Vagina (tissue), 2 donors: ENCODE results near the gene RNF144A. TPM values are rescaled to one million over a fixed set of nuclear protein-coding genes. Genes with fewer than 3 reads are reported as not detected.
"Not testable (repeated sequence)": the region's sequence is repeated elsewhere in the genome, so short reads cannot be mapped to it uniquely, and the experiment has no call there.

ENCODE experiments used
- DNase-seq, 2 donors: peaks; one replicate each; pipeline ENCODE4 v3.0.0-alpha.2; 2017; ENCODE audit errors: extremely low spot score in 2 of 2
- H3K27ac ChIP-seq: fragments of 200-600 bp; sonication (generic); one replicate; pipeline ENCODE4 v1.5.1; 2019
- H3K27me3 ChIP-seq: fragments of 200-600 bp; sonication (generic); one replicate; pipeline ENCODE4 v1.5.1; 2019
- H3K36me3 ChIP-seq, 2 donors: fragments of 200-600 bp; sonication (generic); one replicate each; pipeline ENCODE4 v1.5.1; 2017 to 2019
- H3K4me1 ChIP-seq: fragments of 200-600 bp; sonication (generic); one replicate; pipeline ENCODE4 v1.5.1; 2019
- H3K4me3 ChIP-seq, 2 donors: fragments of 200-600 bp; sonication (generic); 1 replicate in 1 of 2; 2 replicates in 1 of 2; pipeline ENCODE4 v1.5.1; 2016 to 2019
- H3K9me3 ChIP-seq: fragments of 200-600 bp; sonication (generic); one replicate; pipeline ENCODE4 v1.5.1; 2019
- POLR2A ChIP-seq, 2 donors: fragments of 450-650 bp; IDR thresholded peaks; one replicate each; pipeline ENCODE4 v1.6.1; 2017; ENCODE audit warnings: antibody characterized with exemption in 2 of 2, mild to moderate bottlenecking in 2 of 2, moderate library complexity in 2 of 2
- POLR2AphosphoS5 ChIP-seq, 2 donors: sonication (generic); formaldehyde crosslinking; IDR thresholded peaks; one replicate each; pipeline ENCODE4 v1.9.0; 2017; ENCODE audit warnings: antibody characterized with exemption in 2 of 2, mild to moderate bottlenecking in 2 of 2, low read depth in 1 of 2; ENCODE audit not compliant: insufficient read depth in 1 of 2
- intact Hi-C: fragments of 100-400 bp; cut with DNase I; formaldehyde crosslinking; loops from one replicate; pipeline ENCODE4 v1.15.1; 2023
- total RNA-seq: library from RNA; depleted of rRNA; stranded (reverse); fragments of >200 nt; gene quantifications from one replicate; pipeline ENCODE4 v1.2.3, GENCODE V29; 2016
- TF ChIP-seq, protein P1 (sequence below), 3 experiments: fragments of 450-650 bp in 2 of 3; fragments of 200-600 bp in 1 of 3; sonication (generic) in 1 of 3; IDR thresholded peaks; one replicate each; pipeline ENCODE4 v1.5.1; 2017 to 2019; ENCODE audit warnings: antibody characterized with exemption in 3 of 3, mild to moderate bottlenecking in 2 of 3, moderate library complexity in 2 of 3

Gene RNF144A
- total RNA-seq, 1 donor from 2014 or later, result 17.2 TPM

DNA sequence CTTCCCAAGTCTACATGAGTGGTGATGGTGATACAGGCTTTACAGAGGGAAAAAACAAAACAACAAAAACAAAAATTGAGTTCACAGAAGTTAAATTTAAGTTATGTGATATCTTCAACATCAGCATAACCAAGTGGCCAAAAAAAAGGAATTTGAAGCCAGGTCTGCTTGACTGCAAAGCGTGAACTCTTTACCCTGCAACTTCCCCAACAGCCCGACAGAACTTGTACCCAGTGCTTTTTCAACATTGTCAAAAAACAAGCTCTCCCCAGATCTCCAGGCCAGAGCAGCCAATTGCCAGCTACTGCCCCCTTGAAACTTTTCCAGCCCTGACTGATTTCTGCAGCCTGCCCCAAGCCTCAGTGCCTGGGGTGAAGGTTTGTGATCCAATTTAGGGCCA is 76.7 kb downstream of the RNF144A start:
- Histone ChIP-seq H3K4me3 (no peak overlapping the region), H3K9me3 (no peaks in the 10 kb centered on the region), H3K36me3 (no peaks in the 10 kb centered on the region), H3K4me1 (peaks cover 17% of the 10 kb centered on the region), H3K27me3 (no peaks in the 10 kb centered on the region), H3K27ac (no peak overlapping the region)
- intact Hi-C loops, result no loop called here
- no peak for DNase-seq
- TF ChIP-seq POLR2A (IDR thresholded peaks at IDR 0.05) (no peak), POLR2AphosphoS5 (IDR thresholded peaks at IDR 0.05; ENCODE audit: insufficient read depth in 1 of 2, low read depth in 1 of 2) (no peak)
- TF ChIP-seq, protein P1, sequence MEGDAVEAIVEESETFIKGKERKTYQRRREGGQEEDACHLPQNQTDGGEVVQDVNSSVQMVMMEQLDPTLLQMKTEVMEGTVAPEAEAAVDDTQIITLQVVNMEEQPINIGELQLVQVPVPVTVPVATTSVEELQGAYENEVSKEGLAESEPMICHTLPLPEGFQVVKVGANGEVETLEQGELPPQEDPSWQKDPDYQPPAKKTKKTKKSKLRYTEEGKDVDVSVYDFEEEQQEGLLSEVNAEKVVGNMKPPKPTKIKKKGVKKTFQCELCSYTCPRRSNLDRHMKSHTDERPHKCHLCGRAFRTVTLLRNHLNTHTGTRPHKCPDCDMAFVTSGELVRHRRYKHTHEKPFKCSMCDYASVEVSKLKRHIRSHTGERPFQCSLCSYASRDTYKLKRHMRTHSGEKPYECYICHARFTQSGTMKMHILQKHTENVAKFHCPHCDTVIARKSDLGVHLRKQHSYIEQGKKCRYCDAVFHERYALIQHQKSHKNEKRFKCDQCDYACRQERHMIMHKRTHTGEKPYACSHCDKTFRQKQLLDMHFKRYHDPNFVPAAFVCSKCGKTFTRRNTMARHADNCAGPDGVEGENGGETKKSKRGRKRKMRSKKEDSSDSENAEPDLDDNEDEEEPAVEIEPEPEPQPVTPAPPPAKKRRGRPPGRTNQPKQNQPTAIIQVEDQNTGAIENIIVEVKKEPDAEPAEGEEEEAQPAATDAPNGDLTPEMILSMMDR (IDR thresholded peaks at IDR 0.05), result no peak

DNA sequence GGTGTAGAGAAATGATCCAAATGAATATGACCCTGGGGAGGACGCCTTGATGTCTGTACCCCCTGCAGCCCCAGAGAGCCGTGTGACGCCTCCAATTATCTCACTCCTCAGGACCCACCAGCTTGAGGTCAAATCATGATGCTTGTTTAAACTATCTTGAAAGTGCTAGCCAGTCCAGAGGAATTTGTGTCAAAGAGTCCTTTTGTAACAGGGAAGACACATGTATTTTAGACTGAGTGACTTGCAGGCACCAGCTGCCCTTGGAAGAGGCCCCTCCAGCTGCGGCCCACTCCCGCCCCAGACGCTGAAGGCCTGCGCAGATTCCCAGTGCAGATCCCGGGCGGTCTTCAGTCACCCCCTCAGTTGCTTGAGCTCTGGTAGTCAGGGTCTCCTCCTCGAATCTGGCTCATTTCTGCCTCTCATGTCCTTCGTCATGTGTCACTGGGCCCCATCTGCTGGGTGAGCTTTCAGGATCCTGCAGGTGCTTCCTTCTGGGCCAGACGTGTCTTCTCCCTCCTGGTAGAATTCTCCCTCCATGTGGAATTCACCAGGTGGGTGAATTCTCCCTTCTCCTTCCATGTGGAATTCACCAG is 77.4 kb downstream of the RNF144A start:
- Histone ChIP-seq H3K4me1 (peaks cover 17% of the 10 kb centered on the region), H3K4me3 (no peak overlapping the region), H3K27me3 (no peaks in the 10 kb centered on the region), H3K36me3 (no peaks in the 10 kb centered on the region), H3K27ac (no peak overlapping the region), H3K9me3 (no peaks in the 10 kb centered on the region)
- TF ChIP-seq POLR2A (IDR thresholded peaks at IDR 0.05) (no peak), POLR2AphosphoS5 (IDR thresholded peaks at IDR 0.05; ENCODE audit: insufficient read depth in 1 of 2, low read depth in 1 of 2) (no peak)
- TF ChIP-seq, protein P1 (IDR thresholded peaks at IDR 0.05), result no peak
- no peak for DNase-seq
- intact Hi-C loops, result no loop called here

DNA sequence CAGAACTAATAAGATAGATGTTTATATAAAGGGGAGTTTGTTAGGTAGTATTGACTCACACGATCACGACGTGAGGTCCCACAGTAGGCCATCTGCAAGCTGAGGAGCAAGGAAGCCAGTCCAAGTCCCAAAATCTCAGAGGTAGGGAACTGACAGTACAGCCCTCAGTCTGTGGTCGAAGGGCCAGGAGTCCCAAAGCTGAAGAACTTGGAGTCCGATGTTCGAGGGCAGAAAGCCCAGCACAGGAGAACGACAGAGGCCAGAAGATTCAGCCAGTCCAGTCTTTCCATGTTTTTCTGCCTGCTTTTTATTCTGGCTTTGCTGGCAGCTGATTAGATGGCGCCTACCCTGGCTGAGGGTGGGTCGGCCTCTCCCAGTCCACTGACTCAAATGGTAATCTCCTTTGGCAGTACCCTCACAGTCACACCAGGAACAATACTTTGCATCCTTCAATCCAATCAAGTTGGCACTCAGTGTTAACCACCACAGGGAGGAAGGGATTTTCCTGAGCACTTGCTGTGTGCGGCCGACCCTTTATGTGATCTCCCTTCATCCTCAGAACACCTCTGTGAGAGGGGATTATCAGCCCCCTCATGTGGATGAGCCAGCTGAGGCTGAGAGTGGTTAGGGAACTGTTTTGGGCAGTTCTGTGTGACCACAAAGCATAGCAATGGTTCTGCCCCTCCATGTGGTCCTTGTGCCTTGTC is 78.3 kb downstream of the RNF144A start:
- no peak overlapping the region for H3K4me3 ChIP-seq
- TF ChIP-seq, protein P1 (IDR thresholded peaks at IDR 0.05), result no peak
- TF ChIP-seq POLR2AphosphoS5 (IDR thresholded peaks at IDR 0.05; ENCODE audit: insufficient read depth in 1 of 2, low read depth in 1 of 2), result no peak
- TF ChIP-seq POLR2A (IDR thresholded peaks at IDR 0.05), result no peak
- intact Hi-C loops, result no loop called here
- no peaks in the 10 kb centered on the region for H3K27me3 ChIP-seq
- no peak overlapping the region for H3K27ac ChIP-seq
- H3K9me3 ChIP-seq, result no peaks in the 10 kb centered on the region
- H3K36me3 ChIP-seq, result no peaks in the 10 kb centered on the region
- H3K4me1 ChIP-seq, result peaks cover 17% of the 10 kb centered on the region
- no peak for DNase-seq

DNA sequence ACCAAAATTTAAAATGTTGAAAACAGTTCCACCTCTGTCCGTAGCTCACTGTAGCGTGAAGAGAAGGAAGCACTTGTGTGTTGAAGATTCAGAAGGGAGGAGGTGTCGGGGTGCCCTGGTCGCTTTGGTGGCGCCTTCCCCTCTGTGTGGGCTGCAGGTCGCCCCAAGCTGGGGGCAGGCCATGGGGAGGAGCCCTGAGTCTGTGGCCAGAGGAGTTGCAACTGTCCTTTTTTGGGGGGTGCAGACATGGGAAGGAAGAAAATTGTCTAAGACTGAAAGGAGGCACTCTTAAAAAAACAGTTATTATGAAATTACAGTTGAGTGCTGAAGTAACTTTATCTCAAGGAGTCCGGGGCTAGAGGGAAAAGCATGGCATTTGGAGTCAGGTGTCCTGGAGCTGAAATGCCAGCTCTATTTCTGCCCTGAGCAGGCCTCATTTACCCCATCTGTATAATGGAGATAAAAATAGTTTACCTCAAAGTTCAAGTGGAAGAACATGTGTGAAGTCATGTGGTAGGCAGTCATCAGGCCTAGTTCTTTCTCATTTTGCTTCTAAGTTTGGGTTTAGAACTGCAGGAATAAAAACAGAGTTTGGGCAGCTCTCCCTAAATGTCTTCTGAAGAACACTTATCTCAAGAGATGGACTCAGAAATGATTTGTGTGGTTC is 82.1 kb downstream of the RNF144A start:
- TF ChIP-seq POLR2AphosphoS5 (IDR thresholded peaks at IDR 0.05; ENCODE audit: insufficient read depth in 1 of 2, low read depth in 1 of 2) (no peak), POLR2A (IDR thresholded peaks at IDR 0.05) (no peak)
- TF ChIP-seq, protein P1 (IDR thresholded peaks at IDR 0.05), result no peak
- no peak overlapping the region for H3K4me3 ChIP-seq
- intact Hi-C loops, result no loop called here
- no peak overlapping the region for H3K27ac ChIP-seq
- H3K9me3 ChIP-seq, result no peaks in the 10 kb centered on the region
- no peaks in the 10 kb centered on the region for H3K4me1 ChIP-seq
- no peaks in the 10 kb centered on the region for H3K27me3 ChIP-seq
- no peaks in the 10 kb centered on the region for H3K36me3 ChIP-seq
- DNase-seq, result no peak

DNA sequence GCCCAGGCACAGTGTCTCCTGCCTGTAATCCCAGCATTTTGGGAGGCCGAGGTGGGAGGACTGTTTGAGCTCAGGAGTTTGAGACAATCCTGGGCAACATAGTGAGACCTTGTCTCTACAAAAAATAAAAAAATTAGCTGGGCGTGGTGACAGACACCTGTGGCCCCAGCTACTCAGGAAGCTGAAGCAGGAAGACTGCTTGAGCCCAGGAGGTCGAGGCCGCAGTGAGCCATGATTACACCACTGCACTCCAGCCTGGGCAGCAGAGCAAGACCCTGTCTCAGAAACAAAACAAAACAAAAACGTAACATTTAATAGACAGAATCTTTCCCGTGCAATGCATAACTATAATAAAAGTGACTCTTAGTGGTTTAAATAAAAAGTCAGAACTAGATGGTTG is 84.2 kb downstream of the RNF144A start:
- H3K27ac ChIP-seq, DNase-seq, intact Hi-C loops, H3K4me3 ChIP-seq, H3K9me3 ChIP-seq, H3K4me1 ChIP-seq, H3K36me3 ChIP-seq, H3K27me3 ChIP-seq: not testable (repeated sequence)
